Pancreas (tissue), 10 donors: Measurements from ENCODE around the gene MTCL1. TPM values are rescaled to one million over a fixed set of nuclear protein-coding genes. Genes with fewer than 3 reads are reported as not detected.

Experiments
- ATAC-seq, 4 donors: fragments of 200-7000 bp; cut with Tn5 transposase; one replicate each; pipeline versions ENCODE4 v1.8.0 to v1.9.1; 2020; ENCODE audit warnings: mild to moderate bottlenecking in 4 of 4, moderate library complexity in 4 of 4
- DNase-seq, 6 donors: peaks; one replicate each; pipeline ENCODE4 v3.0.0-alpha.2; 2020
- FAIRE-seq: peaks from 2 replicates; lab custom pipeline; 2012; peaks lifted over from hg19 to GRCh38; lab: Jason Lieb, UNC
- H3K27ac ChIP-seq, 4 donors: fragments of 200-600 bp; sonication (generic); 1 replicate in 3 of 4; 2 replicates in 1 of 4; pipeline versions ENCODE4 v1.5.0 to v1.8.0; 2020
- H3K27me3 ChIP-seq, 4 donors: fragments of 200-600 bp; one replicate each; pipeline ENCODE4 v1.8.0; 2021
- H3K36me3 ChIP-seq, 3 donors: fragments of 200-600 bp; sonication (generic) in 1 of 3; one replicate each; pipeline versions ENCODE4 v1.5.0 to v1.8.0; 2020 to 2021
- H3K4me1 ChIP-seq, 3 donors: fragments of 200-600 bp; one replicate each; pipeline ENCODE4 v1.8.0; 2021
- H3K4me3 ChIP-seq, 4 donors: fragments of 200-600 bp; sonication (generic) in 2 of 4; one replicate each; pipeline versions ENCODE4 v1.5.0 to v1.8.0; 2020 to 2021
- H3K9me3 ChIP-seq, 4 donors: fragments of 200-600 bp; one replicate each; pipeline ENCODE4 v1.8.0; 2021
- WGBS, 2 donors: extraction: QIAGEN DNeasy Blood & Tissue Kit; methylation state at CpG; one replicate each; pipeline ENCODE4 v1.1.7; 2013; 5-methylcytosine and 5-hydroxymethylcytosine counted together
- intact Hi-C, 3 donors: fragments of 100-400 bp; cut with DNase I; formaldehyde crosslinking; loops; one replicate each; pipeline versions ENCODE4 v1.11.1 to v1.14.2; 2022
- polyA plus RNA-seq, 2 donors: library from polyadenylated mRNA; stranded (reverse); fragments of 200-250 nt; gene quantifications; one replicate each; pipeline ENCODE4 v1.2.3, GENCODE V29; 2013
- total RNA-seq, 6 donors: library from RNA; stranded (reverse); fragmentation: NEBNext Ultra II Directional in 4 of 6; extraction: Animal tissue kit (Norgen Biotek cat#: 25700) in 4 of 6; gene quantifications; one replicate each; pipeline versions ENCODE4 v1.2.1 to v1.2.4, GENCODE V29; 2021 to 2023
- TF ChIP-seq, protein P1 (sequence below), 4 donors: fragments of 200-600 bp; sonication (generic) in 3 of 4; IDR thresholded peaks; one replicate each; pipeline versions ENCODE4 v1.5.0 to v1.8.0; 2021; ENCODE audit warnings: antibody characterized with exemption in 4 of 4
- donor health status: healthy with polysubstance abuse.
- donor health status: DM: no; HTN: no; CAD: no; lungs with moderate emphysema.
- donor health status: DM: no; HTN: no; CAD: no.
- donor health status: control.
- donor health status: control.
- donor health status: Bipolar disorder and iron deficiency.
- donor health status: DM: yes; HTN: yes; CAD: no.
- donor health status: DM: no; HTN: no; CAD: no.
- donor health status: DM: no; HTN: no; CAD: no.
- donor health status: DM: yes; HTN: yes; CAD: no.

MTCL1 gene
- total and polyA plus RNA-seq, 8 donors: 9.2 to 18.4 (median 12.9) TPM

DNA sequence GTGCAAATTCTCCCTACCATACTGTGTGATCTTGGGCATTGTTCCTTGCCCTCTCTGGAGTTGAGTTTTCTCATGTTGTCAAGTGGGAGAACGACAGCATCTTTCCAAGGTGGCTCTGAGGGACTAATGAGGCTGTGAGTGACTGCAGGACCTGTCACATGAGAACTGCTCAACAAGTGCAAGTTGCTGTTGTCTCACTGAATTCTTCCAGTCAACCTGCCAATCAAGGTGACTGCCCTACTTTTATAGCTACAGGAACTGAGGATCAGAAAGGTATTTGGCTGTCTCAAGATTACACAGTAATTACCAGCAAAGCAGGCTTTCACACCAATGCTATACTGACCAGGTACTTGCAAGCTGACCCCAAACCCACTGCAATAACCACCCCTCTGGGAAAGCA, 137.6 kb downstream of the MTCL1 start:
- no peaks in the 10 kb centered on the region for H3K27me3 ChIP-seq
- WGBS, 2 donors: 43 to 56% methylated on average over 1 of the region's 1 CpG
- H3K4me3 ChIP-seq: no peak overlapping the region
- DNase-seq (no peak), ATAC-seq (no peak), FAIRE-seq (no peak)
- H3K36me3 ChIP-seq: no peaks in the 10 kb centered on the region
- H3K27ac ChIP-seq: no peak overlapping the region
- intact Hi-C loops: no loop called here
- no peaks in the 10 kb centered on the region for H3K4me1 ChIP-seq
- TF ChIP-seq, protein P1, sequence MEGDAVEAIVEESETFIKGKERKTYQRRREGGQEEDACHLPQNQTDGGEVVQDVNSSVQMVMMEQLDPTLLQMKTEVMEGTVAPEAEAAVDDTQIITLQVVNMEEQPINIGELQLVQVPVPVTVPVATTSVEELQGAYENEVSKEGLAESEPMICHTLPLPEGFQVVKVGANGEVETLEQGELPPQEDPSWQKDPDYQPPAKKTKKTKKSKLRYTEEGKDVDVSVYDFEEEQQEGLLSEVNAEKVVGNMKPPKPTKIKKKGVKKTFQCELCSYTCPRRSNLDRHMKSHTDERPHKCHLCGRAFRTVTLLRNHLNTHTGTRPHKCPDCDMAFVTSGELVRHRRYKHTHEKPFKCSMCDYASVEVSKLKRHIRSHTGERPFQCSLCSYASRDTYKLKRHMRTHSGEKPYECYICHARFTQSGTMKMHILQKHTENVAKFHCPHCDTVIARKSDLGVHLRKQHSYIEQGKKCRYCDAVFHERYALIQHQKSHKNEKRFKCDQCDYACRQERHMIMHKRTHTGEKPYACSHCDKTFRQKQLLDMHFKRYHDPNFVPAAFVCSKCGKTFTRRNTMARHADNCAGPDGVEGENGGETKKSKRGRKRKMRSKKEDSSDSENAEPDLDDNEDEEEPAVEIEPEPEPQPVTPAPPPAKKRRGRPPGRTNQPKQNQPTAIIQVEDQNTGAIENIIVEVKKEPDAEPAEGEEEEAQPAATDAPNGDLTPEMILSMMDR (IDR thresholded peaks at IDR 0.05): no peak
- H3K9me3 ChIP-seq: no peaks in the 10 kb centered on the region

DNA sequence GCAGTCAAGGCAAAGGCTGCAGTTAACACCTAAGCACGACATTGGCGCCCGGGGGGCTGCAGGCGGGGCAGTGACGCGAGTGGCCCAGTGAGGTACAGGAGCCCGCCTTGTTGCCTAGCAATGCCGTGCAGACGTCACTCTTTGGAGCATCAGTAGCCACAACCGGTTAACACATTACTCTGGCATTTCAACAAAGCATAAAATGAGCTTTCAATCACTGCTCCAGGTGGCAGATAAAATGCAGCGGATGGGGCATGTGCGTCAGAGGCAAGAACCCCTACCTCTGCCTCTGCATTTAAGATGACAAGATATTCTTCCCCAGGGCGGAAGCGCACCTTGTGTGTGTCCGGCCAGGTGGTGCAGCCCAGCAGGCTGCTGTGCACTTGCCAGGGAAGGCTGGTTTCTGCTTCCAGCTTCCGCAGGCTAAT, 139.4 kb downstream of the MTCL1 start:
- DNase-seq (no peak), ATAC-seq (peak in 2 of 4 donors; percentile 76 to 79), FAIRE-seq (no peak)
- no peak overlapping the region for H3K27ac ChIP-seq
- no peaks in the 10 kb centered on the region for H3K36me3 ChIP-seq
- intact Hi-C loops: no loop called here
- no peaks in the 10 kb centered on the region for H3K9me3 ChIP-seq
- no peak overlapping the region for H3K4me3 ChIP-seq
- TF ChIP-seq, protein P1 (IDR thresholded peaks at IDR 0.05): no peak
- no peaks in the 10 kb centered on the region for H3K4me1 ChIP-seq
- WGBS, 2 donors: 66 to 72% methylated on average over 16 of the region's 16 CpGs
- H3K27me3 ChIP-seq: no peaks in the 10 kb centered on the region

DNA sequence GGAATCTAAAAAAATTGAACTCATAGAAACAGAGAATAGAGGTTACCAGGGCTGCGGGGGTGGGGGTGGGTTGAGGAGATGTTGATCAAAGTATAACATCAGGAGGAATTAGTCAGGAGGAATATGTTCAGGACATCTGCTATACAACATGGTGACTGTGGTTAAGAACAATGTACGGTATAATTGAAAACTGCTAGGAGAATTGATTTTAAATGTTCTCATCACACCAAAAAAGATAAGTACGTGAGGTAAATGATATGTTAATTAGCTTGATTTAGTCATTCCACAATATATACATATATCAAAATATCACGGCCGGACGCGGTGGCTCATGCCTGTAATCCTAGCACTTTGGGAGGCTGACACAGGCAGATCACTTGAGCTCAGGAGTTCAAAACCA, 140.2 kb downstream of the MTCL1 start:
- 86 to 91% methylated on average over 7 of the region's 7 CpGs for WGBS, 2 donors
- no peaks in the 10 kb centered on the region for H3K9me3 ChIP-seq
- no peak for FAIRE-seq

DNA sequence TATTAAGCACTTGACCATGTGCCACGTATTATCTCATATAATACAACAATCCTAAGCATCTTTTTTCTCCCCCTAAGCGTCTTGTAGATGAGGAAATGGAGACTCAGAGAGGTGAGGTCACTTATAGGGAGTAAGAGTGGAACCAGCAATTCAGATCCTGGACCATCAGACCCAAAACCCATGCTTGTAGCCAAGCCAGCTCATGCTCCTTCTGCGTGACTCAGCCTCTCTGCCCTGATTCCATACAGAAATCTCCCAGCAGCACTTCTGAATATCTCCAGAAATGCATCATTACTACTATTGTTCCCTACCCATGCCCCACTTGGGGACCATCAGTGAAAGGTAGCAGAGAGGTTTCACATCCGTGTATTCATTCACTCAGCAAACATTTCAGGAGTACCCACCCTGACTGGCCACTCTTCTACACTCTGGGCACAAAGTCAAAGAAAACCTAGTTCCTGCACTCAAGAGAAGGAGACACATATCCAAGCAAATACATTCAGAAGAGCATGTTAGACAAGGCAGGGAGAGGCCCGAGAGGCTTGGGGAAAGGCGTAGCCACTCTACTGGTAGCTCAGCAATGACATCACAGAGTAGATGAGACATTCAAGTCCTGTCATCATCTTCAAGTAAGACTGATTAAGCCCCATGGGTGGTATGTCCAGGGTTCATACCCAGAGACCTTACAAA, 141.9 kb downstream of the MTCL1 start:
- Histone ChIP-seq H3K27me3 (no peaks in the 10 kb centered on the region), H3K9me3 (no peaks in the 10 kb centered on the region), H3K4me3 (no peak overlapping the region), H3K36me3 (no peaks in the 10 kb centered on the region), H3K4me1 (no peaks in the 10 kb centered on the region), H3K27ac (no peak overlapping the region)
- TF ChIP-seq, protein P1 (IDR thresholded peaks at IDR 0.05): no peak
- intact Hi-C loops: no loop called here
- DNase-seq (no peak), FAIRE-seq (no peak), ATAC-seq (peak in 1 of 4 donors; percentile 12)
- WGBS, 2 donors: 74 to 75% methylated on average over 6 of the region's 6 CpGs

More for the DNA sequence above, 140.2 kb downstream of the MTCL1 start:
- H3K36me3 ChIP-seq: no peaks in the 10 kb centered on the region
- H3K4me3 ChIP-seq: no peak overlapping the region
- no peak for DNase-seq
- no peaks in the 10 kb centered on the region for H3K4me1 ChIP-seq
- H3K27ac ChIP-seq: no peak overlapping the region
- no peaks in the 10 kb centered on the region for H3K27me3 ChIP-seq
- TF ChIP-seq, protein P1 (IDR thresholded peaks at IDR 0.05): no peak
- intact Hi-C loops: no loop called here
- ATAC-seq: no peak

DNA sequence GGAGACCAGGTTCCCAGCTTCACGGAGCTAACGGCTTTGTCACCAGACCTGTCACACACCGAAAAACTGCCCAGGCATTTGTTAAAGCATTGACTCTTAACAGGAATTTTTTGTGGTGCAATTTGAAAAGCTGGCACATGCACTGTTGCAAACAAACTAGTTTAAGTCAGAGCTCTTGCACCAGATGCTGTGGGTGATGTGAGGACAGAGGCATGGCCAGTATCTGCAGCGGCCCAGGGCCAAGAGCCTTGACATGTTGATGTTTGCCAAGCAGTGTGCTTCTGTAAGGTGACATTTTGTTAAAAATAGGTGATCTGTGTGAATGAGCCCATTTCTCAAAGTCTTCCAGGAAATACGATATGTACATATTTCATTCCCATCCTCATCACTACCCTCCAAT, 142.5 kb downstream of the MTCL1 start:
- DNase-seq (no peak), FAIRE-seq (no peak), ATAC-seq (no peak)
- 74 to 83% methylated on average over 5 of the region's 5 CpGs for WGBS, 2 donors
- intact Hi-C loops: no loop called here
- Histone ChIP-seq H3K27me3 (no peaks in the 10 kb centered on the region), H3K4me3 (no peak overlapping the region), H3K9me3 (no peaks in the 10 kb centered on the region), H3K36me3 (no peaks in the 10 kb centered on the region), H3K4me1 (no peaks in the 10 kb centered on the region), H3K27ac (no peak overlapping the region)
- TF ChIP-seq, protein P1 (IDR thresholded peaks at IDR 0.05): no peak
